ENCODE data around the gene KIF5A. TPM values are rescaled to one million over a fixed set of nuclear protein-coding genes. Genes with fewer than 3 reads are reported as not detected.
"Not testable (repeated sequence)": the region's sequence is repeated elsewhere in the genome, so short reads cannot be mapped to it uniquely, and the experiment has no call there.

Gene KIF5A
- total RNA-seq, 4 donors from 2014 or later, result 0.08 to 1.2 (median 0.23) TPM

GRCh38 chr12:57512665-57513064 lies 37.2 kb upstream of the KIF5A start:
- 89 to 92% methylated on average over 6 of the region's 6 CpGs for WGBS, 2 donors
- DNase-seq (ENCODE audit: low spot score in 2 of 2), result no peak
- intact Hi-C loops (cut with DNase I; ENCODE audit: low total_unique reads), result no loop called here
- no peak overlapping the region for H3K4me3 ChIP-seq (ENCODE audit: low read depth, poor library complexity, severe bottlenecking)
- TF ChIP-seq POLR2A (IDR thresholded peaks at IDR 0.05), result no peak
- no peak for TF ChIP-seq CTCF (IDR thresholded peaks at IDR 0.05)

- TF ChIP-seq CTCF (IDR thresholded peaks at IDR 0.05), result no peak
- WGBS, 2 donors, result 95 to 98% methylated on average over 5 of the region's 5 CpGs
- DNase-seq (ENCODE audit: low spot score in 2 of 2), result no peak
- no peak overlapping the region for H3K4me3 ChIP-seq (ENCODE audit: low read depth, poor library complexity, severe bottlenecking)
- intact Hi-C loops (cut with DNase I; ENCODE audit: low total_unique reads), result no loop called here
Observed at GRCh38 chr12:57513266-57513665, 36.6 kb upstream of the KIF5A start.

- DNase-seq (ENCODE audit: low spot score in 2 of 2); intact Hi-C loops (cut with DNase I; ENCODE audit: low total_unique reads); H3K4me3 ChIP-seq (ENCODE audit: low read depth, poor library complexity, severe bottlenecking): not testable (repeated sequence)
- WGBS, 2 donors, result 92 to 96% methylated on average over 6 of the region's 6 CpGs
Observed at GRCh38 chr12:57513677-57514076, 36.2 kb upstream of the KIF5A start.

- intact Hi-C loops (cut with DNase I; ENCODE audit: low total_unique reads); DNase-seq (ENCODE audit: low spot score in 2 of 2); H3K4me3 ChIP-seq (ENCODE audit: low read depth, poor library complexity, severe bottlenecking): not testable (repeated sequence)
- WGBS, 2 donors, result 92 to 93% methylated on average over 9 of the region's 9 CpGs
Observed at GRCh38 chr12:57514246-57514645, 35.6 kb upstream of the KIF5A start.

GRCh38 chr12:57514720-57515407 lies 35.0 kb upstream of the KIF5A start:
- no peak for DNase-seq (ENCODE audit: low spot score in 2 of 2)
- H3K4me3 ChIP-seq (ENCODE audit: low read depth, poor library complexity, severe bottlenecking), result no peak overlapping the region
- WGBS, 2 donors, result 82 to 87% methylated on average over 9 of the region's 9 CpGs
- TF ChIP-seq CTCF (IDR thresholded peaks at IDR 0.05) (no peak), POLR2A (IDR thresholded peaks at IDR 0.05) (no peak)
- intact Hi-C loops (cut with DNase I; ENCODE audit: low total_unique reads), result loop anchor here (5.0 kb wide), 1 partner anchor 1488 kb away; no protein-coding TSS in a partner anchor

GRCh38 chr12:57515408-57515933 lies 34.4 kb upstream of the KIF5A start:
- no peak for TF ChIP-seq POLR2A (IDR thresholded peaks at IDR 0.05)
- no peak for TF ChIP-seq CTCF (IDR thresholded peaks at IDR 0.05)
- no peak for DNase-seq (ENCODE audit: low spot score in 2 of 2)
- intact Hi-C loops (cut with DNase I; ENCODE audit: low total_unique reads), result loop anchor here (5.0 kb wide), 1 partner anchor 1488 kb away; no protein-coding TSS in a partner anchor
- no peak overlapping the region for H3K4me3 ChIP-seq (ENCODE audit: low read depth, poor library complexity, severe bottlenecking)
- WGBS, 2 donors, result 62 to 64% methylated on average over 3 of the region's 3 CpGs

All from lower leg skin (tissue), 4 donors.